Hematopoietic multipotent progenitor cell treated with erythropoietin and hydrocortisone succinate and interleukin-3 and kit ligand, for 6 days (in vitro differentiated cells): ENCODE measurements around the gene TTC9C.
"Not testable (repeated sequence)": the region's sequence is repeated elsewhere in the genome, so short reads cannot be mapped to it uniquely, and the experiment has no call there.

Experiments
- DNase-seq: peaks from one replicate; pipeline ENCODE4 v3.0.0-alpha.2; 2015

TTC9C gene, protein sequence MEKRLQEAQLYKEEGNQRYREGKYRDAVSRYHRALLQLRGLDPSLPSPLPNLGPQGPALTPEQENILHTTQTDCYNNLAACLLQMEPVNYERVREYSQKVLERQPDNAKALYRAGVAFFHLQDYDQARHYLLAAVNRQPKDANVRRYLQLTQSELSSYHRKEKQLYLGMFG

DNA sequence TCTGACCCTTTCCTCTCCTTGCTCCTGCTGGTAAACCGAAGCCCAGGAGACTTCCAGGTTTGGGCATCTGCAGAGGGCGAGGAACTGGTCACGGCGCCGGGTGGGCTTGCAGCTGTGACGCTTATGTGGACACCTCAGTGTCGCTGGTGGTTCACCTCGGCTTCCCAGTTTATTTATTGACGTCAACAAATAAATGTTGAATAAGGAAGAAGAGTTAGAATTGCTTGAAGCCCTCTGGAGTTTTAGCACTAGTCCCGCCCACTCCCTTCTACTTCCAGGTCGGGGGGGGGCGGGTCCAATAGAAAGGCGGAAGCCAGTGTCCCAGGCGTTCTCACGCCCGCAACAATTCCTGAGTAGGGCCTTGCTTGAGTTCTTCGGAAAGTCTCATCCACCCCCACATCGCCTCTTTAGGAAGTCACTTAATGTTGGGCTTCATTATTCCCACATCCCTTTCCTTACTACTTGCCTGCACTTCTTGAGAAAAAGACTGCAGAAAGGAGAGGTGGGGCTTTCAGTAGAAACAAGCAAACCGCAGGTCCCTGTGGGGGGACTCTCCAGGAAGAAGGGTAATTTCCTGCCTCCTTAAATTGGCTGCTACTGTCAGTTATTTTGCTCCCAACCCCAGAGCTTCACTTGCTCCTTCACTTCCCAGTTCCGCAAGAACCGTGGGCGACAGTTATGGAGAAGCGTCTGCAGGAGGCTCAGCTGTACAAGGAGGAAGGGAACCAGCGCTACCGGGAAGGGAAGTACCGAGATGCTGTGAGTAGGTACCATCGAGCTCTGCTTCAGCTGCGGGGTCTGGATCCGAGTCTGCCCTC is at the start of gene TTC9C:
TSS of gene TTC9C (plus strand) at position 316 of the 818 bp plus-strand sequence. CDS start at position 679, 363 bp downstream.
- DNase-seq = peak; percentile 97

DNA sequence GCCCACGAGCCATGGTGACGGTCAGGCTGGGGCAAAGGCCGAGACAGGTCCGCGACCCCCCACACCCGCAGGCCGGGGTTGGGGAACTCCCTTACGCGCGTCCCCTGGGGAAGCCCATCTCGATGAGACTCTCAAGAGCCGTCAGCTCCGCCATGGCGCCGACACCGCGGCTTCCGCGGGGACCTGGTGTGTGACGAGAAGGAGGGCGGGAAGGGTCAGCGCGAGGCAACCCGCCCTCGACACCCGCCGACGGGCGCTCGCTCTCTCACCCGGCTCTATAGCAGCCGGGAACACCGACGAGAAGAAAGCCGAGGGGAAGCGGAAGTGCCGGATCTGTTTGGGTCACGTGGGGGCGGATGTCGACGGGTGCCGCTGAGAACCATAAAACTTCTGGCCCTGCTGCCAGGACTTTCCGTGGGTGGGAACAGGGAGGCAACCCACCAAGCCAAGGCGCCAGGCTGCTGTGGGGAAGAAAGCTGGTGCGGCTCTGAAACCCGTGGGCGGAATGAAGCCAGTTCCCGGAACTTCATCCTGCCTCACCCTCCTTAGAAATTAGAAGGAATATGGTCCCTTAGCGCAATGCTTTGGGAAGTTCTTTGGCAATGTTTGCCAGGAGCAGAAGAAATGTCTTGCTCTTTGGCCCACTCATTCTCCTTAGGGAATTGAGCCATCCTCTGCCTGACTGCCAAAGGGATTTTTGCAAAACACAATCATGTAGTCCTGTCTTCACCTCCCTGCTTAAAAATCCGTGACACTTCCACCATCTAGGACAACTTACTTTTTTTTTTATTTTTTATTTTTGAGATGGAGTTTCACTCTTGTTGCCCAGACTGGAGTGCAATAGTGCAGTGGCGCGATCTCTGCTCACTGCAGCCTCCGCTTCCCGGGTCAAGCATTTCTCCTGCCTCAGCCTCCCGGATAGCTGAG is 49.3 kb upstream of the TTC9C start, which contains the start of gene UBXN1:
TSS of gene UBXN1 (minus strand) at position 304 of the 927 bp plus-strand sequence. CDS start at position 154, 150 bp downstream.
- peak; percentile 95 for DNase-seq

DNA sequence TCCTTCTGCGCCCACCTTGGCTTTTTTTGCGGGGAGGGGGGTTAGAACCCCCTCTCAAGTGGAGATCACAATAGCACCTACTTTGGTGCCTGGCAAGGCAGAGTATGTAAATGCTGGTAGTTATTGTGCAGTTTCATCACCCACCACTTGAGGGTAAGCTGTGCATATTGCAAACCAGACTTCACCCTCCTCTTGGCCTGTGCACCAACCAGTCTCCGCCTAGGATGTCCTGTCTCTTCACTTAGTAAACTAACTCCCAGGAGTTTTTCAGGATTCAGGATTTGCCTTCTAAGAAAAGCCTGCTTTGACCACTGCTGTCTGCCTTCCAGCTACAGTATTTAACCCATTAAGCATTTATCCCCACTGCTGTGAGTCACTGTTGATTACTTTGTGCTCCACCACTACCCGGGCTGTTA is 47.5 kb upstream of the TTC9C start:
- DNase-seq = peak; percentile 91

DNA sequence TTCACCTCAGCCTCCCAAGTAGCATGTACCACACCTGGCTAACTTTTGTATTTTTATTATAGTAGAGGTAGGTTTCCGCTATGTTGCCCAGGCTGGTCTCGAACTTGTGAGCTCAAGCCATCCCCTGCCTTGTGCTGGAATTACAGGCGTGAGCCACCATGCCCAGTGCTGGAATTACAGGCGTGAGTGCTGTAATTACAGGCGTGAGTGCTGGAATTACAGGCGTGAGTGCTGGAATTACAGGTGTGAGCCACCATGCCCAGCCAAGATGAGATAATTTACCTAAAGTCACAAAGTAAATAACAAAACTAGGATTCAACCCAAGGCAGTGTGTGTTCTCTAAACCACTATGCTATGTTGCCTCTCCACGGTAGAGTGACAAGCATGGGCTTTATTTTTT is 45.8 kb upstream of the TTC9C start:
- no peak for DNase-seq

DNA sequence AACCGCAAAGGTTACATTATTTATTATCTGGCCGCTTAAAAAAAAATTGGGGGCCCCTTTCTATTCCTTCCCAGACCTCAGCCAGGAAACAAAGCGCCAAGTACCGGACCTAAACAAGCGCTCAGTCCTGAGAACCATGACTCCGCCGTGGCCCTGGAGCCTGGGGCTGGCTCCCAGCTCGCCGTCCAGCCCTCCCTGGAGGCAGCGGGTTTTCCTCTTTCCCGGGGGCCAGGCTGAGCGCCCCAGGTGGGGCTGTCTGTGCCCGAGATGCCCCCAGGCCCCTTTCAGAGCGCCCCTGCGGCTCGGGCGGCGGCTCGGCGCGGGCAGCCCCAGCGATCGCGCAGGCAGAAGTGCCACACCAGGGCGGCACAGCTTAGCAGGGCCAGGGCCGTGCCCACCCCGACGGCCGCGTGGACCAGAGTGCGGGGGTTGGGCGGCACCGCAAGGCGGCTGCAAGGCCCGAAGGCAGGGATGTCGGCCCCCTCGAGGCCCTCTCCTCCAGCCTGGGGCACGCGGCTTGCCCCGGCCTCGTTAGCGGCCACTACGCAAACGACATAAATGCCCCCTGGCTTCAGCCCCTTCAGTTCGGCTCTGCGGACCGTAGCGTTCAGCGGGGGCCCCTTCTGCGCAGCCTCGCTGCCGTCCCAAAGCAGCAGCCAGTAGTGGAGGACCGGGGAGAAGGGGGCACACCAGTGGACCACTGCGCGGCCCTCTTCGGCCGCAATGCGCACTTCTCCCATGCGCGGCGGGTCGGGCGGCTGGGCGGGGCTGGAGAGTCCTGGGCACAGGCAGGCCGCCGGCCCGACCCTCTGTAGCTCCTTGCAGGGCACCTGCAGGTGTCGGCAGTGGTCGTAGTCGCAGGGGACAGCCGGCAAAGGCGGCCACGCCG is 40.5 kb upstream of the TTC9C start:
- DNase-seq = no peak

DNA sequence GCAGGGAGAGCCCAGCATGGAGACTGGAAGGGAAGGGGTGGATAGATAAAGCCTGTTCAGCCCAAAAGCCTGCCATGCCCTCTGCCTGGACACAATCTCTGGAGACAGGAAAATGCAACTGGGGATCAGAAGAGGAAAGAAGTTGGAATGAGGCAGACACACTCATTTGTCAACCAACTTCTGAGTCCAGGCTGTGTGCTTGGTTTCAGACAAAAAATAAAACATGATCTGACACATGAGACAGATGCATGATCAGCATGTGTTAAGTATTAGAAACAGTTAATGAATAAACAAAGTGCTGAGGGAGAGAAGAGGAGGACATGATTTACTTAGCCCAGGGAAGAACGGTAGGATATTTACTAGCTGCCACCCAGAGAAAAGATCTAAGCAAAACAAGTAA is 39.8 kb upstream of the TTC9C start:
- no peak for DNase-seq

DNA sequence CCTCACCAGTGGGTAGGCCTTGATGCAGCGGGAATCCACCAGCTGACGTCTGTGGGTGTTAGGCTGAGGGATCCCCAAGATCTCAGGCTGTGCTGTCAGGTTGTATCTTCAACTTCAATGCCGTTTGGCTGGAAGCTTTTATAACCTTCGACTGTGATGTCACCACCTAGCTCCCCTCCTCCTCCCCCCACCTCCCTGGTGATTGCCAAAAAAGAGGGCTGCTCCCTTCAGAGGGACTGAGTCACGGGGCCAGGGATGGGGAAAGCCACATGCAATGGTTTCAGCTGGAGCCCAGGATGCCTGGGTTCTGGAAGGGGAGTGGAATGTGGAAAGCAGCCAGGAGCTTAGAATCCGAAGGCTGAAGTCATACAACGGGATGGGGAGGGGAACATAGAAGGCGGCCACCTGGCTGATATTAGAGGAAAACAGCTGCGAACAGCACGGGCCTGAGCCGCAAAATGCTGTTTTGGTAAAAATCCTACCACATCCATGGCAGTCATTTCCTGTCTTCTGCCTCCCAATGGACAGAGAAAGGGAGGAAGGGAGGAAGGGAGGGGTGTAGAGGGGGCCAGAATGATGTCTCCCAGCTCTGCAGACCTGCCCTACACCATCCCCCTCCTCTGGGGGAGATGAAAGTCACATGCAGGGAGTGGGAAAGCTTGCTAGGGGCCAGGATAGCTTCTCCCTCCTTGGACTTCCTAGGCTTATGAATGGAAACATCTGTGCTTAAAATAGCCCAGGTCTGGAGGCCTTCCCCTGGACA is 38.7 kb upstream of the TTC9C start, which contains the start of gene LRRN4CL:
TSS of gene LRRN4CL (minus strand) at position 110 of the 763 bp plus-strand sequence. CDS start 1,022 bp downstream, outside the sequence.
- DNase-seq = no peak

DNA sequence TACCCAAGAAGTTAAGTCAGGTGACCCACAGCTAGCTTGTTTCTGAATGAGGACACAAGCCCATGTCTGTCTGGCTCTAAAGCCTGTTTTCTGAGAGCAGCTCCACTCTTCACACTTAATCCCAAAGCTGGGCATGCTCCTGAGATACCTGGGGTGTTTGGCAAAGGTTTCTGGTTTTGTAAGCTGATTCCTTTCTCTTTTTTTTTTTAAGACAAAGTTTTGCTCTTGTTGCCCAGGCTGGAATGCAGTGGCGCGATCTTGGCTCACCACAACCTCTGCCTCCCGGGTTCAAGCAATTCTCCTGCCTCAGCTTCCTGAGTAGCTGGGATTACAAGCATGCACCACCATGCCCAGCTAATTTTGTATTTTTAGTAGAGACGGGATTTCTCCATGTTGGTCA is 34.7 kb upstream of the TTC9C start:
- peak; percentile 0 for DNase-seq

DNA sequence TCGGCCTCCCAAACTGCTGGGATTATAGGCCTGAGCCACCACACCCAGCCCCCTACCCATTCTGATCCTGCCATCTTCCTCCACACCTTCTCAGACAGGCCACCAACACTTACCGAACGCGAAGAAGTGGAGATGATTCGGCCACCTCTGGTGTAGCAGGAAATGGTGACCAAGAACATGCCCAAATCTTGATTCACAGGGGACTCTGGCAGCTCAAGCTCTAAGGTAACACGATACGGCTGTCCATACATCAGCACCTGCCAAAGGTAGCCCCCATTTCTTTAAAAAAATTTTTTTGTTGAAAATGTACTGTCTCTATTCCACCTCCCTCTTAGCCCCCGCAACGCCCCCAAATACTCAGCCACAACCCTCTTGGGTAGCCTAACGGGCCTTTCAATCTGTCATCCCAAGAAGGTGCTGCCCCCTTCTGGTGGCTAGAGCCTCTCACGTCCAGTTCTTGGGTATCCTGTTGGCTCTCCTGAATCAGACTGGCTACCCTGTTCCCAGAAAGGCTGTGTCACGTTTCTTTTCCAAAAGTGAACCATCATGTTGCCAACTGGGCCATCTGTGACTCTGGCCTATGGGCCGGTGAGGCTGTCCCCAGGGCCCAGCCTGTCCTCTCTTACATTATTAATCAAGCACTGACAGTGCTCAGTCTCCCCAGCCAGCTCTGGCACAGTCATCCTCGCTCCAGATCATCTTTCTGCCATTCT is 33.7 kb upstream of the TTC9C start:
- peak; percentile 95 for DNase-seq

DNA sequence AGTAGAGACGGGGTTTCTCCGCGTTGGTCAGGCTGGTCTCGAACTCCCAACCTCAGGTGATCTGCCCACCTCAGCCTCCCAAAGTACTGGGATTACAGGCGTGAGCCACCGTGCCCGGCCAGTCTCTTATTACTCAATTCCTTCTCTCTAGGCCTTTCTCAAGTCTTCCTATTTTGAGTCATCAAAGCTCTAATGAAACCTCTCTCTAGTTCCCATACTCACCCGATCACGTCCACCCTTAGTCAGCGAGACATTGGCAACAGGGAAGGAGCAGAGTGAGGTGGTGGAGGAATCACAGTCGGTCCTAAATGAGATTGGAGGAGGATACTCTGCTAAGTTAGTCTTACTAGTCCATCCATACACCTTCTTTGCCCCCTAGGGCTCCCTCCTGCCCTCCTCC is 26.0 kb upstream of the TTC9C start:
- no peak for DNase-seq

DNA sequence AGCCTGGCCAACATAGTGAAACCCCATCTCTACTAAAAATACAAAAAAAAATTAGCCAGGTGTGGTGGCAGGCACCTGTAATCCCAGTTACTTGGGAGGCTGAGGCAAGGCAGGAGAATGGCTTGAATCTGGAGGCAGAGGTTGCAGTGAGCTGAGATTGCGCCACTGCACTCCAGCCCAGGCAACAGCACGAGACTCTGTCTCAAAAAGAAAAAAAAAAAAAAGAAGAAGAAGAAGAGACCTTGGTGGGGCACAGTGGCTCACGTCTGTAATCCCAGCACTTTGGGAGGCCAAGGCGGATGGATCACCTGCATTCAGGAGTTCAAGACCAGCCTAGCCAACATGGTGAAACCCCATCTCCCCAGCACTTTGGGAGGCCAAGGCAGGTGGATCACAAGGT is 24.4 kb upstream of the TTC9C start:
- not testable (repeated sequence) for DNase-seq

DNA sequence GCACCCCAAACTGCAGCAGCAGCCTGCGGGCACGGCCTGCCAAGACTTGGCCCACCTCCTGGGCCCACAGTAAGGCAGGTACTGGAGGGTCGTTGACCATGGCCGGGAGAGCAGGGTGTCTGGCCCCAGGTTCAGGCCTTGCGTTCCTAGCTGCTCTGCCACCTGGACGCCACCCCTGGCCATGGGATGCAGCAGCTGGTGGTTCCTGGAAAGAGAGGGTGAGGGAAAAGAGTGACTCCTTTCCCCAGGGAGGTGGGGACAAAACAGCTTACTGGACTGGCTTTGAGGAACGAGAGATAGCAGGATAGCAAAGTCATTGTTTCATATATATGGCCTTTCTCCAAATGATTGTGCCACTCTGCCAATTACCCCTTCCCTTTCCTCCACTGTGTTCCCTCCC is 22.9 kb upstream of the TTC9C start:
- peak; percentile 63 for DNase-seq

DNA sequence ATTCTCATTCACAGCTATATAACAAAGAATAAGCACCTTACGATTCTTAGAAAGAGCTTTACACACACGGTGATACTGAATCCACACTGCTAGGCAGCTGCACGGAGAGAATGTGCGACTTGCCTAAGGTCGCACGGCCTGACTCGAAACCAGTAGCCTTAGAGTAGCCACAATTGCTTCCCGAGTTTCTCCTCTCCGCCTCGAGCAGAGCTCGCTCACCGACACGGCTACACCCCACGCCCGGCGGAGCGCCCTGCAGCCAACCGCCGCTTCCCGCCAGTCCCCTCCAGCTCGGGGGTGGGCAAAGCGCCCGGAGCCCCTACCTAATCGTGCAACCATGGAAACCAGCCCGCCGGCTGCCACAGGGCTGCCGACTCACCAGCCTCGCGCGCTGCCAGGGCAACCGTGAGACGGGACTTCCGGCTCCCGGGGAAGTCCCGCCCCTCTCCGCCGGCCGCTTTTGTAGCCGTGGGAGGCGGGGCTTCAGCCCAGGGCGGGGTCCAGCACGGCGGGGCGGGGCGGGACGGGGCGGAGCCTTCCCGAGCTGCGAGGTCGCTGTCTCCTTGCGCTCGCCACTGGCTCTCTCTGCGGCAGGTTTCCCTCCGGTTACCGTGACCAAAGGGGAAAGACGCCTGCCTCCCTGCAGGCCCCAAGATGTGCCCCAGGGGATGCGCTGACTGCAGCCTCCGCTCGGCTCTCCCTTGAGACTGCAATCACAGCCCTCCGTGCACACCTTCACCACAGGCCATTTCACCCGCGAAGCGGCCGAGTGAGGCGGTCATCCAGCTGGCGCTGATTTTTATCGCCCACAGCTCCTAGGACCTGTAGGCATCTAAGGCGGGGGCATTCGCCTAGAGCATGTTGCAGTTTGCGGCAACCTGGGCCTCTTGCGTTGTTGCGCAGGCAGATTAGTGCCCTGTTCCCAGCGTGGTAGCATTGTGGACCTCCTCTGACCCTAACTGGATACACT is 22.1 kb upstream of the TTC9C start:
- DNase-seq = peak; percentile 98

DNA sequence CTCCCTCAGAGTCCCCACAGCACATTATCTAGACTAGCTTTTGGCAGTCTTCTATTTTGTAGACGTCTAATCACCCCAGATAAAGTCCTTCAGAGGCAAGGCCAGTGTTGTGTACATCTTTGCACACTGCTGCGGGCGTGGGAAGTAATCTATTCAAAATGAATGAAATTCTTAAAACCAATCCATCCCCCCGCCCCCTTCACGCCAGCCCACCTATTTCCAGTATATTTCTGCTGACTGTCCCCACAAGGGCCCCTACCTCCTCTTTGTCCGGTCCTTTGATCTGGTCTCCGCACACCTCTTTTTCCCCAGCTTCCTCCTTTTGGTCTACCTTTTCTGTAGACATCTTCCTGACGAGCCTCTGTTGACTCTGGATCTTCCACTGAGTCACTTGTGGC is 21.4 kb upstream of the TTC9C start:
- no peak for DNase-seq

DNA sequence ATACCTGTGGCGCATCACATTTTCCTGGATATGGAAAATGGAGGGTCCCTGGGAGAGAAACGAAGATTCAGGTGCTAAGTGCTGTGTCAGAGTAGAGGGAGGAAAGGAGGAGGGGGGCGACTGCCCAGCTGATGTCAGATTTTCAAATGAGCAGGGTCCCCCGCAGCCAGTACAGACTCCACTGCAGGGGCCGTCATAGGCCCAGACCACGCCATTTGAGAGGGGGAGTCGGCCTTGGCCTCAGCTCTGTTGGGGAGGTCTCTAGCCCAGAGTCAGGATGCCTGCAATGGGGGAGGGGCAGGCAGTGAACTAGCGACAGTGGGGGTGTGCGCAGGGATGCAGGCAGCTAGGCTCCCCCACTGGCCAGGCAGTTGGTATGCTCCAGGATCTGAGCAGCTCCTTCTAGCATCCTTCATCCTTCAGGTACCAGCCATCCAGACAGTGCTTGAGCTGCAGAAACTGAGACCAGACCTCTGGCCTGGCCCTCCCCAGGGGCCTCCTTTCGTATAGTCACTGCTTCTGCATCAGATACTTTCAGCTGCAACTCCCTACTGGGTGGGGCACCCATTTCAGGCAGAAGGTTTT is 20.9 kb upstream of the TTC9C start, which contains the start of the genes BSCL2 and GNG3:
TSS of gene BSCL2 (minus strand) at position 148 of the 585 bp plus-strand sequence. CDS start 229 bp downstream, outside the sequence.
TSS of gene GNG3 (plus strand) at position 400 of the 585 bp plus-strand sequence. CDS start 620 bp downstream, outside the sequence.
- peak; percentile 24 for DNase-seq

DNA sequence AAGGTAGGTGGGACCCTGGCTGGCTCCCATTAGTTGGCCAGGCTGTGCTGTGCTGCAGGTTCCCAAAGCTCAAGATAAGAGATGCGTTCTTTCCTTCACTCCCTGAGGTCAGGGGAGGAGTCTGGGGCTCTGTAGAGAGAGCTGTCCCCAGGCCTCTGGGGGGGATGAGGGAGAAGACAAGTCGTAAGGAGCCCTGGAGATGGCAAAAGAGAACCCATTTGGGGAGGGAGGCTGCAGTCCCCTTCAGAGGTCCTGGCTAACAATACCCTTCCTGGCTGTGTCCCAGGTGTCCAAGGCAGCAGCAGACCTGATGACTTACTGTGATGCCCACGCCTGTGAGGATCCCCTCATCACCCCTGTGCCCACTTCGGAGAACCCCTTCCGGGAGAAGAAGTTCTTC is 19.9 kb upstream of the TTC9C start:
- peak; percentile 72 for DNase-seq

DNA sequence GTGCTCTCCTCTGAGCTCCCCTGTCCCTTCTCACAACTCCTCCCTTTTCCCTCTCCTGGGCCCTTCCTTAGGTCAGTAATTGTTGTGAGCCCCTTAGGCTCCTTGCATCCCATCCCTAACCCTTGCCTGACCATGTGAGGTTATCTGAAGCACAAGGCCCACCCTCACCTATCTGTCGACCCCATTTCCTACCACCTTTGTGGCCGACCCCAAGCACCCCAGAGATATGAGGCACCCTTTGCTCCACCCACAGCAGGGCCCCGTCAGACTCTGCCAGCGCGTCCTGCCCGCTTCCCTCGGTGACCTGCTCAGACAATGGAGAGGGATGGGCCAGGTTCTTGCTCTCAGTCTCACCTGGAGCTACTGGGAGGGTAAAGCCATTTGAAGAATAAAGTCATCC is 19.5 kb upstream of the TTC9C start:
- peak; percentile 63 for DNase-seq

DNA sequence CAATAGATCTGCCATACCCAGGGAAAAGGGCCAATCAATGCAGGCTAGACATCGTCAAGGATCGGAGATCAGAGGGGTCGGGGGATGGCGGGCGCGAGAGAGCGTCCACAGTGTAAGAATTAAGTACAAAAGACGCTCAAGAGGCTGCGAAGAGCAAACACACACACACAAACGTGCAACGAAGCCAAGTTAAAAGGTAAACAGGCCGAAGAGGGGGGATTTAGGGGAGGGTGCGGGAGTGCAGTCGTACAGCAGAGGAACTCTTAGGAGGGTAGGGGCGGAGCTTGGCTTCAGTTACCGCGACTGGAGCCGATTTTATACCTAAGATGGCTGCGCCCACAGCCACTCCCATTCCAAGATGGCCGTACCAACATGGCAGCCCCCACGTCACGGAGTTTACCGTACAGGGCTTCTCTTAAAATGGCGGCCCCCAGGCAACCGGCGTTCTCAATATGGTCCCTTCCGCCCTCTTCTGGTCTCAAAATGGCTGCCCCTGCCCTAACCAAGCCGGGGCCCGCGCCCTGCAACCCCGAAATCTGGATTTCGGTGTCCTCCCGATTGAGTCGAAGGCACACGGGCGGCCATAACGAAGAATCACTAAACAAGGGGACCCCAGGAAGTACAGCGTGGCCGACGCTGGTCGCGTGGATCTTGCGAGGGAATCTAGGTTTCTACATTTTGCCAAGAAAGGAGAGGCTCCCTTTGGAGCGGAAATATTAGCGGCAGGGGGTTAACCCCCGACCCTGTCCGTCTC is 18.9 kb upstream of the TTC9C start:
- DNase-seq = peak; percentile 100
